Neural progenitor cell (in vitro differentiated cells): ENCODE measurements around the gene ACYP2. TPM values are rescaled to one million over a fixed set of nuclear protein-coding genes. Genes with fewer than 3 reads are reported as not detected.
"Not testable (repeated sequence)": the region's sequence is repeated elsewhere in the genome, so short reads cannot be mapped to it uniquely, and the experiment has no call there.

Experiments
- DNase-seq: peaks from one replicate; pipeline ENCODE4 v3.0.0-alpha.2; 2016; ENCODE audit warnings: low spot score
- H2AFZ ChIP-seq: fragments of 200-600 bp; sonication (generic); replicated peaks from 2 replicates; pipeline ENCODE4 v1.6.1; 2016; ENCODE audit warnings: antibody characterized with exemption
- H3F3A ChIP-seq: fragments of 200-600 bp; sonication (generic); 2 replicates; pipeline ENCODE4 v1.6.1; 2016; ENCODE audit warnings: antibody characterized with exemption, low read depth
- H3K27ac ChIP-seq: fragments of 200-600 bp; sonication (generic); 2 replicates; pipeline ENCODE4 v1.5.1; 2016; ENCODE audit warnings: mild to moderate bottlenecking
- H3K27me3 ChIP-seq: fragments of 200-600 bp; sonication (generic); 2 replicates; pipeline ENCODE4 v1.6.1; 2016; ENCODE audit warnings: mild to moderate bottlenecking, moderate library complexity
- H3K36me3 ChIP-seq: fragments of 200-600 bp; sonication (generic); 2 replicates; pipeline ENCODE4 v1.5.1; 2016
- H3K4me1 ChIP-seq: fragments of 200-600 bp; sonication (generic); 2 replicates; pipeline ENCODE4 v1.6.1; 2016; ENCODE audit warnings: mixed run types
- H3K4me2 ChIP-seq: fragments of 200-600 bp; sonication (generic); 2 replicates; pipeline ENCODE4 v1.6.1; 2016
- H3K4me3 ChIP-seq: fragments of 200-600 bp; sonication (generic); 2 replicates; pipeline ENCODE4 v1.5.1; 2016
- H3K79me2 ChIP-seq: fragments of 200-600 bp; sonication (generic); 2 replicates; pipeline ENCODE4 v1.6.1; 2016; ENCODE audit warnings: low read depth
- H3K9ac ChIP-seq: fragments of 200-600 bp; sonication (generic); 2 replicates; pipeline ENCODE4 v1.6.1; 2016
- H3K9me3 ChIP-seq: fragments of 200-600 bp; sonication (generic); 2 replicates; pipeline ENCODE4 v1.5.1; 2016; ENCODE audit warnings: low read depth
- H4K20me1 ChIP-seq: fragments of 200-600 bp; sonication (generic); 2 replicates; pipeline ENCODE4 v1.6.1; 2016; ENCODE audit warnings: low read depth
- H3K27ac Mint-ChIP-seq: 3 replicates; pipeline ENCODE4 v1.8.0; 2021; ENCODE audit warnings: mixed read lengths
- H3K27me3 Mint-ChIP-seq: 2 replicates; pipeline ENCODE4 v1.8.0; 2022; ENCODE audit warnings: low read depth, mild to moderate bottlenecking, inconsistent platforms, moderate library complexity, mixed read lengths; ENCODE audit not compliant: insufficient read depth
- H3K36me3 Mint-ChIP-seq: 3 replicates; pipeline ENCODE4 v1.8.0; 2021; ENCODE audit warnings: mixed read lengths
- H3K4me1 Mint-ChIP-seq: 3 replicates; pipeline ENCODE4 v1.8.0; 2021; ENCODE audit warnings: mixed read lengths
- H3K4me3 Mint-ChIP-seq: 3 replicates; pipeline ENCODE4 v1.8.0; 2021; ENCODE audit warnings: mild to moderate bottlenecking, moderate library complexity, mixed read lengths
- H3K9me3 Mint-ChIP-seq: 3 replicates; pipeline ENCODE4 v1.8.0; 2020; ENCODE audit warnings: mixed read lengths
- EZH2 ChIP-seq: fragments of 200-600 bp; sonication (generic); IDR thresholded peaks from 2 replicates; pipeline ENCODE4 v1.6.1; 2017; ENCODE audit warnings: antibody characterized with exemption, mild to moderate bottlenecking, moderate library complexity
- EZH2phosphoT487 ChIP-seq: fragments of 200-600 bp; sonication (generic); IDR thresholded peaks from 2 replicates; pipeline ENCODE4 v1.6.1; 2017; ENCODE audit warnings: antibody characterized with exemption
- total RNA-seq: library from RNA; depleted of rRNA; stranded (reverse); fragments of >200 nt; gene quantifications from 2 replicates; pipeline ENCODE4 v1.2.3, GENCODE V29; 2015; ENCODE audit warnings: low replicate concordance
- TF ChIP-seq, protein P1 (sequence below): fragments of 200-600 bp; sonication (generic); IDR thresholded peaks from 2 replicates; pipeline ENCODE4 v1.5.1; 2017; ENCODE audit warnings: antibody characterized with exemption, mild to moderate bottlenecking

The ACYP2 gene
- 9.7 and 10.4 TPM in 2 replicates for total RNA-seq

DNA sequence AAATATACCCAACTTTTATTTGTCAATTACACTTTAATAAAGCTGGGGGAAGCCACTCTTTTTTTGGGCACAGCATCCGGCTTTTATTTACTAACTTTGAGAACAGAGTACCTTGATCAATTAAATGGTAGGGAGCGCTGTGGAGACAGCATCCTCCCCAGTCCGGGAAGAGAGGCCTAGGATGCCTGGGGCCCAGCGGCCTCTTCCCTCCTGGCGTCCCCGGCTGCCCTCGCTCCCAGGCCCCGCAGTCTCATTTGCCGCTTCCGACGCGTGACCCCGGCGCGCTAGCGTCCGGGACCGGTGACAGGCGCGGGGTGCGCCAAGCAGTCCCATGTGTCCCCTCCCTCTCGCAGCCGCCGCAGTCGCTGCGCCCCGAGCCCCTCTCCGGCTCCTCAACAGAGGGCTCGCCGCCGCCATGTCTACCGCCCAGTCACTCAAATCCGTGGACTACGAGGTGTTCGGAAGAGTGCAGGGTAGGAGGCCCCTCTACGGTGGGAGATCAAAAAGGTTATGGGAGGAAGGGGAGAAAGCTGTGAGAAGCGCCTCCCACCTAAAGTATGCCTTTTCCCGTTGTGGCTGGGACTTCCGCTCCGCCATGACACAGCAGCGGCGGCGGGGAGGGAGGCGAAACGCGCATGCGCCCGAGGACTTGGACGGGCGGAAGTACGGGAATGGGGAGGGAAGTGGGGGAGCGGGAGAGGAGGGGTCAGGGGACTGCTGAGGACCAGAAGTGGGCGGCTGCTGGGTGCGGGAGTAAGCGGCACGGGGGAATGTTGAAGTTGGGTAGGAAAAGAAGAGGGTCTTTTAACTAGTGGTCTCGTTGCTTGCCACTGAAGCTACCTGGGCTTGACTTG, at the start of gene ACYP2:
ACYP2 (plus strand) TSS at position 332 of the 854 bp plus-strand sequence.
- peak within 1 kb of the TSS; percentile 74 for H3K4me2 ChIP-seq
- peak within 1 kb of the TSS; percentile 91 for H2AFZ ChIP-seq
- peak; percentile 98 for DNase-seq
- Mint-ChIP-seq H3K4me1 (peaks cover 6% of the 10 kb centered on the region), H3K27me3 (peaks cover 3% of the 10 kb centered on the region), H3K36me3 (peaks cover 10% of the 10 kb centered on the region), H3K9me3 (peaks cover 6% of the 10 kb centered on the region), H3K27ac (peak within 1 kb of the TSS; percentile 98), H3K4me3 (peak within 1 kb of the TSS; percentile 93)
- peaks cover 13% of the 10 kb centered on the region for H3F3A ChIP-seq
- H3K27me3 ChIP-seq, result no peaks in the 10 kb centered on the region
- peak within 1 kb of the TSS; percentile 91 for H3K9ac ChIP-seq
- H3K79me2 ChIP-seq, result peaks cover 6% of the 10 kb centered on the region
- H3K4me3 ChIP-seq, result peak within 1 kb of the TSS; percentile 72
- no peaks in the 10 kb centered on the region for H4K20me1 ChIP-seq
- peaks cover 5% of the 10 kb centered on the region for H3K4me1 ChIP-seq
- H3K36me3 ChIP-seq, result no peaks in the 10 kb centered on the region
- H3K27ac ChIP-seq, result peak within 1 kb of the TSS; percentile 99
- H3K9me3 ChIP-seq, result no peaks in the 10 kb centered on the region
- TF ChIP-seq, protein P1, sequence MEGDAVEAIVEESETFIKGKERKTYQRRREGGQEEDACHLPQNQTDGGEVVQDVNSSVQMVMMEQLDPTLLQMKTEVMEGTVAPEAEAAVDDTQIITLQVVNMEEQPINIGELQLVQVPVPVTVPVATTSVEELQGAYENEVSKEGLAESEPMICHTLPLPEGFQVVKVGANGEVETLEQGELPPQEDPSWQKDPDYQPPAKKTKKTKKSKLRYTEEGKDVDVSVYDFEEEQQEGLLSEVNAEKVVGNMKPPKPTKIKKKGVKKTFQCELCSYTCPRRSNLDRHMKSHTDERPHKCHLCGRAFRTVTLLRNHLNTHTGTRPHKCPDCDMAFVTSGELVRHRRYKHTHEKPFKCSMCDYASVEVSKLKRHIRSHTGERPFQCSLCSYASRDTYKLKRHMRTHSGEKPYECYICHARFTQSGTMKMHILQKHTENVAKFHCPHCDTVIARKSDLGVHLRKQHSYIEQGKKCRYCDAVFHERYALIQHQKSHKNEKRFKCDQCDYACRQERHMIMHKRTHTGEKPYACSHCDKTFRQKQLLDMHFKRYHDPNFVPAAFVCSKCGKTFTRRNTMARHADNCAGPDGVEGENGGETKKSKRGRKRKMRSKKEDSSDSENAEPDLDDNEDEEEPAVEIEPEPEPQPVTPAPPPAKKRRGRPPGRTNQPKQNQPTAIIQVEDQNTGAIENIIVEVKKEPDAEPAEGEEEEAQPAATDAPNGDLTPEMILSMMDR, result peak; percentile 33
- TF ChIP-seq EZH2 (no peak), EZH2phosphoT487 (no peak)

DNA sequence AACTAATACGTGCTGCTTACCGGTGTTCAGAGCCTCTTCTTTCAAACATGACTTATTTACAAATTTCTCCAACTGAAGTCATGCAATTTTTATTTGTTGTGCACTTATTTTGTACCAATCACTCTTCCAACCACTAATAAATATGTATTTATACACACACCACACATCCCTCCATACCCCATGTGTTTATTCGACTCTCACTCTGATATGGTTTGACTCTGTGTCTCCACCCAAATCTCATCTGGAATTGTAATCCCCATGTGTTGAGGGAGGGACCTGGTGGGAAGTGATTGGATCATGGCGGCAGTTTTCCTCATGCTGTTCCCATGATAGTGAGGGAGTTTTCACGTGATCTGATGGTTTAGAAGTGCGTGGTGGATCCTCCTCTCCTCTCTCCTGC, 49.5 kb upstream of the ACYP2 start:
- Histone ChIP-seq H3K79me2 (no peaks in the 10 kb centered on the region), H3K4me2 (no peak overlapping the region)
- no peaks in the 10 kb centered on the region for H3K36me3 Mint-ChIP-seq

DNA sequence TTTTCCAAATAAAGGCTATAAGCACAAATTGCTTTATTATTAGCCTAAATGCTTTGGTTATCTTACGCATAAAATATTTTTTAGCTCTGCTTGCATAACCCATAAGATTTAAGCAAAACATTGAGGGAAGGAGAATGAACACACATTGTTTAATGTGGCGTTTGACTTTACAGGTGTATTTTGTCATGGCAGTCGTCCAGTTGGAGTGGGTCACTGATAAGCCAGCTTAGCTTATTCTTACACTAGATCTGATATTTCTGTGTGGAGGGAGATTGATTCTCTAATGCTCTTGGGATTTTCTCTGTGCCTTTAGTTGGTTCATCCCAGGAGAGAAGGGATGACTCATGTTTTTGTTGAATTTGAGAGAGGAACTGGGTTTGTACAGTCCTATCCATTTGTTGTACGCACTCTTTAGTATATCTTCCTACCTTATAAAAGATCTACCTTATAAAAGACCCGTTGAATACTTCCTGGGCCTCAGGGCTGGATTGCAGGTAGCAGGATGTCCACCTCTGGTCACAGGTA, 47.5 kb upstream of the ACYP2 start:
- Mint-ChIP-seq H3K36me3 (no peaks in the 10 kb centered on the region), H3K27me3 (peaks cover 2% of the 10 kb centered on the region), H3K27ac (no peak overlapping the region), H3K4me3 (no peak overlapping the region), H3K4me1 (no peaks in the 10 kb centered on the region), H3K9me3 (no peaks in the 10 kb centered on the region)
- Histone ChIP-seq H3K4me3 (no peak overlapping the region), H3K27me3 (no peaks in the 10 kb centered on the region), H3K79me2 (no peaks in the 10 kb centered on the region), H3F3A (no peaks in the 10 kb centered on the region), H3K4me2 (no peak overlapping the region), H3K9ac (no peak overlapping the region), H2AFZ (no peak overlapping the region), H3K4me1 (no peaks in the 10 kb centered on the region), H3K36me3 (no peaks in the 10 kb centered on the region), H3K9me3 (no peaks in the 10 kb centered on the region), H3K27ac (no peak overlapping the region), H4K20me1 (no peaks in the 10 kb centered on the region)
- no peak for DNase-seq
- TF ChIP-seq EZH2, result no peak
- TF ChIP-seq, protein P1, result no peak
- TF ChIP-seq EZH2phosphoT487, result no peak

More for the DNA sequence above, 49.5 kb upstream of the ACYP2 start:
- DNase-seq, result no peak
- Mint-ChIP-seq H3K27me3 (peaks cover 2% of the 10 kb centered on the region), H3K4me1 (no peaks in the 10 kb centered on the region), H3K27ac (no peak overlapping the region), H3K9me3 (no peaks in the 10 kb centered on the region), H3K4me3 (no peak overlapping the region)
- H3K36me3 ChIP-seq, result no peaks in the 10 kb centered on the region
- H3F3A ChIP-seq, result no peaks in the 10 kb centered on the region
- H4K20me1 ChIP-seq, result no peaks in the 10 kb centered on the region
- H3K4me1 ChIP-seq, result no peaks in the 10 kb centered on the region
- TF ChIP-seq, protein P1, result no peak
- TF ChIP-seq EZH2, result no peak
- no peak for TF ChIP-seq EZH2phosphoT487
- H3K9ac ChIP-seq, result no peak overlapping the region
- no peaks in the 10 kb centered on the region for H3K27me3 ChIP-seq
- no peak overlapping the region for H2AFZ ChIP-seq
- H3K27ac ChIP-seq, result no peak overlapping the region
- no peaks in the 10 kb centered on the region for H3K9me3 ChIP-seq
- H3K4me3 ChIP-seq, result no peak overlapping the region

DNA sequence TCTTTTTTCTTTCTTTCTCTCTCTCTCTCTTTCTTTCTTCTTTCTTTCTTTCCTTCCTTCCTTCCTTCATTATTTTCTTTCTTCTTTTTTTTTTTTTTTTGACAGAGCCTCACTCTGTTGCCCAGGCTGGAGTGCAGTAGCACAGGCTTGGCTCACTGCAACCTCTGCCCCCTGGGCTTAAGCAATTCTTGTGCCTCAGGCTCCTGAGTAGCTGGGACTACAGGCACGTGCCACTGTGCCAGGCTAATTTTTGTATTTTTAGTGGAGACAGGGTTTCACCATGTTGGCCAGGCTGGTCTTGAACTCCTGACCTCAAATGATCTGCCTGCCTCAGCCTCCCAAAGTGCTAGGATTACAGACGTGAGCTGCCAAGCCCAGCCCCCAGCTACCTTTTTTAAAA, 42.9 kb upstream of the ACYP2 start:
- not testable (repeated sequence) for H4K20me1 ChIP-seq, H3K36me3 Mint-ChIP-seq, H3K4me3 ChIP-seq, H3K9ac ChIP-seq, H3K36me3 ChIP-seq, H2AFZ ChIP-seq, H3K27ac Mint-ChIP-seq, H3F3A ChIP-seq, H3K79me2 ChIP-seq, H3K4me3 Mint-ChIP-seq, H3K4me1 ChIP-seq, H3K4me2 ChIP-seq, H3K9me3 Mint-ChIP-seq, H3K4me1 Mint-ChIP-seq, H3K27ac ChIP-seq, DNase-seq, H3K27me3 ChIP-seq, H3K27me3 Mint-ChIP-seq, H3K9me3 ChIP-seq
